Endothelial cell of umbilical vein (primary cell): ENCODE data around the gene PLXDC1.

Experiments used
- CTCF ChIP-seq, 2 donors: IDR thresholded peaks; 1 replicate in 1 of 2; 2 replicates in 1 of 2; pipeline ENCODE4 v1.5.1; 2011; ENCODE audit warnings: low read length in 2 of 2, mild to moderate bottlenecking in 2 of 2, moderate library complexity in 2 of 2, control low read depth in 1 of 2, inconsistent platforms in 1 of 2, low read depth in 1 of 2; ENCODE audit not compliant: insufficient read depth in 1 of 2; ENCODE audit errors: extremely low read depth in 1 of 2
- EZH2 ChIP-seq: IDR thresholded peaks from 2 replicates; pipeline ENCODE4 v1.6.1; 2012; ENCODE audit warnings: borderline replicate concordance, low read depth, mild to moderate bottlenecking, moderate library complexity, low read length, inconsistent platforms; ENCODE audit not compliant: severe bottlenecking
- GATA2 ChIP-seq: IDR thresholded peaks from 2 replicates; pipeline ENCODE4 v1.7.0; 2011; ENCODE audit warnings: low read depth, mild to moderate bottlenecking, moderate library complexity, mixed read lengths, low read length; ENCODE audit not compliant: insufficient read length, insufficient read depth
- JUN ChIP-seq: IDR thresholded peaks from 2 replicates; pipeline ENCODE4 v1.6.1; 2011; ENCODE audit warnings: borderline replicate concordance, low read depth; ENCODE audit not compliant: insufficient read length, insufficient read depth
- MYC ChIP-seq: IDR thresholded peaks from one replicate; pipeline ENCODE4 v1.6.1; 2011; ENCODE audit warnings: mild to moderate bottlenecking, low read depth, low read length
- POLR2A ChIP-seq: IDR thresholded peaks from 2 replicates; pipeline ENCODE4 v1.6.1; 2012; ENCODE audit warnings: low read depth, mild to moderate bottlenecking, control low read depth, low read length
- POLR2AphosphoS5 ChIP-seq: IDR thresholded peaks from 2 replicates; pipeline ENCODE4 v1.6.1; 2012; ENCODE audit warnings: low read depth, mild to moderate bottlenecking, control low read depth, low read length, moderate library complexity; ENCODE audit not compliant: insufficient read depth

- TF ChIP-seq EZH2 (no peak), POLR2AphosphoS5 (no peak), POLR2A (no peak), CTCF (IDR thresholded peaks at IDR 0.05; ENCODE audit: extremely low read depth in 1 of 2, insufficient read depth in 1 of 2, low read depth in 1 of 2, low read length in 2 of 2) (no peak), JUN (no peak), MYC (no peak), GATA2 (no peak)
Measured at GRCh38 chr17:39104046-39104445, 47.4 kb downstream of the PLXDC1 start.
